ENCODE results near the gene TESPA1.
A peak's percentile ranks its signal among the peaks of the same experiment; 100 is the strongest.
"Not testable (repeated sequence)": the region's sequence is repeated elsewhere in the genome, so short reads cannot be mapped to it uniquely, and the experiment has no call there.

TESPA1 gene

DNA sequence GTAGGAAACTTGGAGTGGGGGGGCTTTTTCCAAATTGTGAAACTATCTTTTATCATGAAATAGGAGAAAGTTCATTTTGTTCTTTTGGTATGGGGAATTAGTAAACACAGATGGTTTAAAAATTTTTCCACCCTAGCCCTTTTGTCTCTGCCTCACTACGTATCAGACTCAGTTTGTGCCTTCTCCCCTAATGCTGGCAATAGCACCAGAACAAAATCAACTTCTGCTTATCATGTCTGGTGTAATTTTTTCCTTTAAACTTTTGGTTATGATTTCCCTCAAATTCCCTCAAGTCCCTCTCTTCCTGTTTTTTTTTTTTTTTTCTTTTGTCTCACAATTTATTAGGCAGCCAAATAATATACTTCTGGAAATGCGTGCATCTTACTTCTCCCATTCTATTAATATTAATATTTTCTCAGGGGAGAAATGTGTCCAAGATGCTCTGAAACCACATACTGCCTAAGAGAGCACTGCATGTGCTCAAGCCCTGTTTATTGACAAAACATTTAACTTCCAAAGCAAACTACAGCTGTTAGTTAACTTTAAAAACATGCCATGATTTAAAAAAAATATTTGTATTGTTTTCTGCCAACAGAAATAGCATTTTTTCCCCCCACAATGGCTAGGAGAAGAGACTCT lies 35.4 kb downstream of the TESPA1 start:
- DNase-seq: no peak

DNA sequence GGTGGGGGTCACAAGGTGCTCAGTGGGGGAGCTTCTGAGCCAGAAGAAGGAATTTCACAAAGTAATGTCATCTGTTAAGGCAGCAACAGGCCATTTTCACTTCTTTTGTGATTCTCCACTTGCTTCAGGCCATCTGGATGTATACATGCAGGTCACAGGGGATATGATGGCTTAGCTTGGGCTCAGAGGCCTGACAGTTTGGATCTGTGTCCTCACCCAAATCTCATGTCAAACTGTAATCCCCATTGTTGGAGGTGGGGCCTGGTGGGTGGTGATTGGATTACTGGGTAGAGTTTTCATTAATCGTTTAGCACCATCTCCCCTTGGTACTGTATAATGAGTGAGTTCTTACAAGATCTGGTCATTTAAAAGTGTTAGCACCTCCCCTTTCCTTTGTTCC lies 36.4 kb downstream of the TESPA1 start:
- no peak for DNase-seq

DNA sequence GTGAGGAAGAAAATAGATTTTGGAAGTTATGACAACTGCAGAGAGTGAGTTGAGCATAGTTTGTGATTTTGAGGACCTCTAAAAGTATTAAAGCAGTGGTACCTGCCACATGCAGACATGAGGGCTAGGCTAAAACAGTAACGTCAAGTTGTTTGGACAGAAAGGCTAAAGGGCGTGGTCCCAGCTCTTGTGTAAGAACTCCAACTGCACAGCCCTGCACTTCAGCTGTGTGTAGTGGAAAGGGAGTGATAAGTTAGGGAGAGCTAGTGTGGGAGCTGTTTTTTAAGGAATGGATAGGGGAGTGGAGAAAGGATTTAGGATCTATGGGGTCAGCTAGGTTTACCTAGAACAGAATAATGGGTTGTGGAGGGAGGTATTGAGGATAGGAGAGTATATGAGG lies 39.5 kb downstream of the TESPA1 start:
- DNase-seq: no peak

DNA sequence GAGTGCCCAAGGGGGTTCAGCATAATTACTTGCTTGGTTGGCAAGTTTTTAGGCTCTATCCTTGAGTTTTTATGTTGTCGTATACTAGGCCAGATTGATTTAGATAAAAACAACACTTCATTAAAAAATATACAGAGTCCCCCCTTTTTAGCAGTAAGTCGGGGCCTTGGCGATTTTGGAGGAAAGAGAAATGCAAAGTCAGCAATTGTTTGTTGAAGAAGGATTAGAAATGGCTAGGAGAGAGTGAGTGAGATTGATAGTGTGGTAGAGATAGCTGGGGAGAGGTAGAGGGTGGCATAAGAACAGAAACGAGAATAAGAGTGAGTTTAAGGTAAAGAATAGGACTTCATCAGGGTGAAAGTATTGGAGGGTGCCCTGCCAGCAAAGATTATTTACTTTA lies 41.3 kb downstream of the TESPA1 start:
- not testable (repeated sequence) for DNase-seq

DNA sequence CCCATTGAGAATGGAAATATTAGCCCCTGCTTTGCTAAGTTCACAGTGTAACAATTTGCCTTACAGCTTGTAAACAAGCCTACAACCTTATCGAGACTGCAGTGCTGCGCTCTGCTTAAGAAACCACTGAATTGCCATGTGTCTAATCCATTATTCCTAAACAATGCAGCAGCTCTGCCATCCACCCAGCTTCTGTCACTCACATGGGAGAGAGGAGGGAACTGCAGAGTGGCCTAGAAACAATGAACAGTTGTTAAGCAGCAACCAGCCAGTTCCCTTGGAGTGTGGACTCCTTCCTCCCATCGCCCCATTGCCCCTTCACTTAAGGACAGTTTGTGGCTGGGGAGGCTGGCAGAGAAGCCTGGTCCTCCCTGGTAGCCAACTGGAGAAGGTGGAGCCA lies 42.9 kb downstream of the TESPA1 start:
- peak in 38 of 56 donors; percentile 4 to 50 (median 28) for DNase-seq

DNA sequence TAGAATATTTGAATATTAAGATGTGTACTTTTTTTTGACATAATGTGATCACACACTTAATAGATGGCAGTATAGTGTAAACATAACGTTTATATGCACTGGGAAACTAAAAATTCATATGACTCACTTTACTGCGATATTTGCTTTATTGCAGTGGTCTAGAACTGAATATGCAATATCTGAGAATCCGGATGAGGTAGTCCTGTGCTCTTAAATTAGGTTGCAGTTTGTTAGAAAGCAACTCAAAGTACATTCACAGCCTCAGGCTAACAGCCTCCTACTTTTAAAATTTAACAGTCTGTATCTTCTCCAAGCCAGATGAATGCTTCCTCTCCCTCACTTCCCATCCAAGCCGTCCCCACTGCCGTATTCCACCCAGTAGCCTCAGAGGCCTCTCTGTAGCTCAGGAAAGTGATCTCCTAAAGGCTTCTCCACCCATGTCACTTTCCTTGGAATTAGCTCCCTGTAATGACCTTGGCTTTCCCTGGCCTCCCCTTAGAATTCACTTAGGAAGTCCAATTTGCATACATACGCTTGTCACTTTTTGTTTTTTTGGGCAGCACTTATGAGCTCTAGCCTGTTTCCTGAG lies 43.7 kb downstream of the TESPA1 start:
- DNase-seq: no peak

DNA sequence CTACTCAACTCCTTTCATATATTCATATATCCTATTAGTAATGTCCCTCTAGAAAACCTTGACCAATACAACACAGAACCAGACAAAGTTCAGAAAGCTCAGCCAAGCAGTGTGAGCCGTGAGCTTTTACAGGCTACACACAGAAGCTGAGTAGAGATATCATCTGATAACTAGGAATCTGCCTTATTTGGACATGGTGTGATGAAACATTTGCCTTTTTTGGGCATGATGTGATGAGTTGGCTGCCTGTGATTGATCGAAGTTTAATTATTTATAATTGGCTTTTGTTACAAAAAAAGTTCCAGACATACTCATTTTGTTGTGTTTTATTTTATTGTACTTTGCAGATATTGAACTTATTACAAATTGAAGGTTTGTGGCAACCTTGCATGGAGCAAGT lies 46.6 kb downstream of the TESPA1 start:
- DNase-seq: no peak

DNA sequence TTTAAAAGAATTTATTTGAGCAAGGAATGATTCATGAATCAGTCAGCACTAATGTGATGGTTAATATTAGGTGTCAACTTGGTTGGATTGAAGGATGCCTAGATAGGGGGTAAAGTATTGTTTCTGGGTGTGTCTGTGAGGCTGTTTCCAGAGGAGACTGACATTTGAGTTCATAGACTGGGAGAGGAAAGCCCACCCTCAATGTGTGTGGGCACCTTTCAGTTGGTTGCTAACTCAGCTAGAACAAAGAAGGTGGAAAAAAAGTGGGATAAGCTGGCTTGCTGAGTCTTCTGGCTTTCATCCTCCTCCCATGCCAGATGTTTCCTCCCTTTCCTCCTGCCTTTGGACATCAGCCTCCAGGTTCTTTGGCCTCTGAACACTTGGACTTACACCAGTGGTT lies 47.2 kb downstream of the TESPA1 start:
- DNase-seq: peak in 9 of 56 donors; percentile 3 to 48 (median 24)

DNA sequence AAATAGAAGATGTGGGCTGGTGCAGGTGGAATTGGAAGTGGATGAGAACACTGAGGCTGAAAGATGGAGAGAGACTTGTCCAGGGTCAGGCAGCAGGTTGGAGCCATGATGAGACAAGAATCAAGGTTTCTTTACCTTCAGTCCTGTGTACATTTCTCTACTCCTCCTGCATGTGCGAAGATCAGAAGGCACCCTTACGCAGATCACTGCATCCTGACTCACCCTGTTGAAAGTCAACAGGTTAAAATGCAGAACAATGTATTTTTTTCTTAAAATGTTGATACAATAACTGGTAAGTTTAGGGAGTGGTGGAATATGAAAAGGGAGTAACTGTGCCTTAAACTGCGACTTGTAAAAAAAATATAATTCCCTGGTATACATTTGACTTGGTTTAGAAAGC lies 47.8 kb downstream of the TESPA1 start:
- DNase-seq: no peak

DNA sequence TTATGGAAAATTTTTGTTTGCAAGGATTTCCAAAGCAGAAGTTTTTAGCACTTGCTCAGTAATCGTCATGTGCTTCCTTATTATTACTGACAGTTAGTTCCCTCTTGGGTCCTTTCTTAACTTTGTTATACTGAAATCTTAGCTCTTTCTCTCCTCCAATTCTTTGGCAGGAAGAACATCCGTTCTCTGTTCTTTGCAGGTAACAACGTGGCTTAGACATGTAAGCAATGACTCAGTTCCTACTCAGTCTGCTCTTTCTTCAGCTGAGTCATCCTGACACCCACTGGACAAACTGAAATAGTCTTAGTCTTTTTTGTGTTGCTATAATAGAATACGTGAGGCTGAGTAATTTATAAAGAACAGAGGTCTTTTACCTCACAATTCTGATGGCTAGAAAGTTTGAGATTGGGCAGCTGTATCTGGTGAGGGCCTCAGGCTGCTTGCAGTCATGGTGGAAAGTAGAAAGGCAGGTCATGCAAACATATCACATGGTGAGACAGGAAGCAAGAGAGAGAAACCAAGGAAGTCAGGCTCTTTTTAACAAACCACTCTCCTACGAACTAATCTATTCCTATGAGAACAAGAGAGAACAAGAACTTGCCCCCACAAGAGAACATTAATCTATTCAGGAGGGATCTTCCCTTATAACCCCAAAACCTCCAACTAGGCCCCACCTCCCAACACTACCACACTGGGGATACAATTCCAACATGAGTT lies 49.2 kb downstream of the TESPA1 start:
- peak in 16 of 56 donors; percentile 3 to 77 (median 22) for DNase-seq

DNA sequence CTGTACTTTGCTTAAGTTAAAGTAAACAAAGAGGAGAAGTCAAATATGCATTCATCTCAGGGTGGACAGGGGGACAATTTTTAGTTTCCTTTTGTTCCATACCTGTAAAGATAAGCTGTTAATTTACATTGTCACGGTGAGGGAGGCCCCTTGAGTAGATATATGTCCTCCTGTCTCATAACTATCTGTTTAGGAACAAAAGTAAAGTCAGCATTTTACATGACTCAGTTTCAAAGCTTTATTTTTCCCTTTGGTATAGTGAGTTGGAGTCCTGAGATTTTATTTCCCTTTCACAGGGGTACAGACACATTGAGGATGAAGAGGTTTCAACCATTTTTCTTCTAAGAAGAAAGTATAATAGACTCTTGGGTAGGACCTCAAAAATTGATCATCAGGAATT lies 50.1 kb downstream of the TESPA1 start:
- no peak for DNase-seq

DNA sequence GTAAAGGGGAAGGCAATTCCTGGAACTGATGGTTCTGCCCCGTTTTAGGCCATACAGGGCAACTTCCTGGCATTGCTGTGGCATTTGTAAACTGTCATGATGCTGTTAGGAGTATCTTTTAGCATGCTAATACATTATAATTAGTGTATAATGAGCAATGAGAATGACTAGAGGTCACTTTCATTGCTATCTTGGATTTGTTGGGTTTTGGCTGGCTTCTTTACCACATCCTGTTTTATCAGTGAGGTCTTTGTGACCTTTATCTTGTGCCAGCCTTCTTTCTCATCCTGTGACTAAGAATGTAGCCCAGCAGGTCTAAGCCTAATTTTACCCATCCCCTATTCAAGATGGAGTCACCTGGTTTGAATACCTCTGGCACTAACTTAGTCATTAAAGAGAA lies 51.2 kb downstream of the TESPA1 start:
- no peak for DNase-seq

DNA sequence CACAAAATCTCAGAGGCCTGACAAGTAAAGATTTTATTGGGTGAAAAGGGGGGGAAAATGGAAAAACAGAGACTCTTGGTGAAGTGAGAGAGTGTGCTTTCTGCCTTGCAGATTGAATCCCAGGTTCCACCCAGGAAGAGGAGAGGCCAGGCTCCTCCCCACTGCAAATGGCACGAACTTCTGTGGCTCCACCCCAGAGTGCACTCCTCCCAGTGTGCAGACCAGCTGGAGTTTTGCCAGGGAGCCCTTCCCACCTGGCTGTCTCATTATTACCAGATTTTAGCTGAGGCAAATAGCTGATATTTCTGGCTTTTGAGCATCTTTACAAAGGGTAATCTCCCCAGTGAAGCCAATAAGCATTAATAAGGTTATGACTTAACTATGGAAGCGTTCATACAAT lies 51.9 kb downstream of the TESPA1 start:
- no peak for DNase-seq

DNA sequence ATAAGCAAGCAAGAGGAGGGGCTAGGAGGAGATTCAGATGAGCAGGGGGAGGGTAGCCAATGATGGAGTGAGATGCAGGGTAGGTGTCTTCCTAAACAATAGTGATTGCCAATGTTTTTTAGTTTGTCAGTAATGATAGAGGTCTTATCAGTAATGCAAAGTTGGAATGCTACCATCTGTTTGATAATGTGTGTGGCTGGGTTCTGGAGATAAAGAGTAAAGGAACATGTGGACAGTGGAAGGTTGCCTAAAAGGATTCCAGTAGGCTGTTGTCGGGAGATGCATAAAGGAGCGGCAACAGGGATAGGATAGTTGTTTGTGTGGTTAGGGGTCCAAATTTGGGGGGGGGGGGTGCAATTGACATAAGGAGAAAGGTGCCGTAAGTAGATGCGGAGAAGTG lies 52.5 kb downstream of the TESPA1 start:
- DNase-seq: no peak

DNA sequence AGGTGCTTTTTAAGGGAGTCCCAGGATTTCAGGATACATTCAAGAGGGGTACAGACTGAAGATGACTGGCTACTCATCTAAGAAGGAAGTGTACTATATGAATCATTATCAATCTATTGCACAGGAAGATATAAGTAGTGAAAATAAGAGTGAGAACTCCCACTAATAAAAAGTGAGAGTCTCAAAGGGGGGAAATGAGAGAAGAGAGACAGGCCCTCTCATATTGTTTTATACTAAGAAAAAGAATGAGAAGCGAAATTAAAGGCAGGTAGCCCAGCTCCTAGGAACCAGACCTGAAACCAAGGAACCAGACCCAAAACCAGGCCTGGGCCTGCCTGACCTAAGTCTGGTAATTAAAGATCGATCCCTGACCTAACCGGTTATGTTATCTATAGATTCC lies 54.6 kb downstream of the TESPA1 start:
- no peak for DNase-seq

DNA sequence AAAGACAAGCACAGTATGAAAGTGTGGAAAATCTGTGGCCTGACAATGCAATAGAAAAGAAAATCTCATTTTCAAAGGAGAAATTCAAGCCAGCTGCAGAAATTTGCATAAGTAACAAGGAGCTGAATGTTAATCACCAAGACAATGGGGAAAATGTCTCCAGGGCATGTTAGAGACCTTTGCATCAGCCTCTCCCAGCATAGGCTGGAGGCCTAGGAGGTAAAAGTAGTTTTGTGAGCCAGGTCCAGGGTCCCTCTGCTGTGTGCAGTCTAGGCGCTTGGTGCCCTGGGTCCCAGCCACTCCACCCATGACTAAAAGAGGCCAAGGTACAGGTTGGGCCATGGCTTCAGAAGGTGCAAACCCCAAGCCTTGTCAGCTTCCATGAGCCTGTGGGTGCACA lies 58.3 kb downstream of the TESPA1 start:
- DNase-seq: no peak

DNA sequence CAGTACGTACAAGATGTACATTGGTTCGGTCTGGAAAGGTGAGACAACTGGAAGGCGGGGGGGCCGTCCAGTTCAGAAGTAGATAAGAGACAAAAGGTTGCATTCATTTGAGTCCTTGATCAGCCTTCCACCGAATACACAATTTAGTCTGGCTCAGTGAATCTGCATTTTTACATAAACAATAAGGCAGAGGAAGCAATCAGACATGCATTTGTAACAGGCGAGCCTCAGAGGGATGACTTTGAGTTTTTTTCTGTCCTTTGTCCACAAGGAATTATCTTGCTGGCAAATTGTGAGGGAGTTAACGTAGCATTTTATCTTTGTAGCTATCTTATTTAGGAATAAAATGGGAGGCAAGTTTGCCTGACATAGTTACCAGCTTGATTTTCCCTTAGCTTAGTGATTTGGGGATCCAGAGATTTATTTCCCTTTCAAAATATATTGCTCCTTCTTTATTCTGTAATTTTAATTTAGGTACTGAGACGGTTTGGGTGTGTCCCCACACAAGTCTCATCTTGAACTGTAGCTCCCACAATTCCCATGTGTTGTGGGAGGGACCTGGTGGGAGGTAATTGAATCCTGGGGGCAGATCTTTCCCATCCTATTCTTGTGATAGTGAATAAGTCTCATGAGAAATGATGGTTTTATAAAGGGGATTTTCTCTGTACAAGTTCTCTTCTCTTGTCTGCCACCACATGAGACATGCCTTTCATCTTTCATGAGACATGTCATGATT lies 59.4 kb downstream of the TESPA1 start:
- DNase-seq: no peak

DNA sequence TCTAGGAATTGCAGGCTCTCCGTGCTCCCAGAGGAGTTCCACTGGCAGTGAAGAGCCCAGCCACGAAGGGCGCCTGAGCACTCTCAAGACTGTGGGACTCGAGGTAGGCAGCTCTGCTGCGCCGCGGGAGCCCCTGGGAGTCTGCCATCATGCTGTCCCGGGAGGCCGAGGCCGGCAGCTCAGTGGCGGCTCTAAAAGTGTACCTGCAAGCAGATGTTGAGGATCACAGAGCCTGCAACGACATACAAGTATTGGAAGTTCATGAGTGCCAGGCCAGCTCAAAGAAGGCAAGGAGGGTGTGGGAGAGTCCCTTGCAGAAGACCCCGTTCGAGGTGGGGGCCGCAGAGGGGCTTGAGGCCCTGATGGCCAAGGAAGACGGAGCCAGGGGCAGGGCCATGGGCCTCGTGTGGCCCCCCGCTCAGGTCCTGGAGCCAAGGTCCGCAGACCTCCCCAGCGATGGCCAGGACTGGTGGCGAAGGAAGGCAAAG lies 67.5 kb downstream of the TESPA1 start:
- DNase-seq: no peak

Data from nucleus accumbens (tissue), 56 donors.